Natural killer cell (primary cell): Measurements from ENCODE around the gene SRPRB. TPM values are rescaled to one million over a fixed set of nuclear protein-coding genes. Genes with fewer than 3 reads are reported as not detected.
A peak's percentile ranks its signal among the peaks of the same experiment; 100 is the strongest.

Experiments used
- ATAC-seq, 3 donors: fragments of 150-1000 bp in 2 of 3; fragments of 200-7000 bp in 1 of 3; cut with Tn5 transposase; 1 replicate in 1 of 3; 2 replicates in 2 of 3; pipeline ENCODE4 v1.10.0; 2021; ENCODE audit warnings: mild to moderate bottlenecking in 2 of 3, moderate library complexity in 2 of 3
- DNase-seq, 2 donors: peaks; one replicate each; pipeline versions ENCODE4 v3.0.0 to v3.0.0-alpha.2; 2013 to 2021; ENCODE audit warnings: mixed read lengths in 1 of 2
- H3K27ac ChIP-seq: one replicate; pipeline ENCODE4 v1.5.1; 2013; ENCODE audit warnings: mild to moderate bottlenecking, low read length
- H3K27me3 ChIP-seq: one replicate; pipeline ENCODE4 v1.6.1; 2013; ENCODE audit warnings: low read length; ENCODE audit not compliant: control insufficient read depth, insufficient read depth
- H3K36me3 ChIP-seq: one replicate; pipeline ENCODE4 v1.6.1; 2013; ENCODE audit warnings: low read length; ENCODE audit not compliant: control insufficient read depth, insufficient read depth
- H3K4me1 ChIP-seq: one replicate; pipeline ENCODE4 v1.6.1; 2013; ENCODE audit warnings: low read length; ENCODE audit not compliant: control insufficient read depth, insufficient read depth
- H3K4me3 ChIP-seq: one replicate; pipeline ENCODE4 v1.5.1; 2013; ENCODE audit warnings: low read length
- H3K9me3 ChIP-seq: one replicate; pipeline ENCODE4 v1.6.1; 2013; ENCODE audit warnings: low read length; ENCODE audit not compliant: control insufficient read depth, insufficient read depth
- H3K27ac Mint-ChIP-seq, 2 donors: one replicate each; pipeline ENCODE4 v1.8.0; 2022; ENCODE audit warnings: mild to moderate bottlenecking in 2 of 2, mixed read lengths in 2 of 2, moderate library complexity in 1 of 2
- H3K27me3 Mint-ChIP-seq, 2 donors: one replicate each; pipeline ENCODE4 v1.8.0; 2022; ENCODE audit warnings: low read depth in 2 of 2, mixed read lengths in 2 of 2
- H3K36me3 Mint-ChIP-seq: one replicate; pipeline ENCODE4 v1.8.0; 2022; ENCODE audit warnings: mixed read lengths
- H3K4me1 Mint-ChIP-seq, 2 donors: one replicate each; pipeline ENCODE4 v1.8.0; 2022; ENCODE audit warnings: mixed read lengths in 2 of 2
- H3K4me3 Mint-ChIP-seq: one replicate; pipeline ENCODE4 v1.8.0; 2022; ENCODE audit warnings: mild to moderate bottlenecking, moderate library complexity, mixed read lengths
- H3K9me3 Mint-ChIP-seq, 2 donors: one replicate each; pipeline ENCODE4 v1.8.0; 2022; ENCODE audit warnings: mixed read lengths in 2 of 2
- CTCF ChIP-seq: fragments of 200-600 bp; IDR thresholded peaks from one replicate; pipeline ENCODE4 v1.8.0; 2022; ENCODE audit warnings: antibody characterized with exemption
- WGBS: methylation state at CpG from one replicate; pipeline ENCODE4 v1.1.7; 2013; ENCODE audit warnings: missing lambda C conversion rate; ENCODE audit not compliant: insufficient coverage; 5-methylcytosine and 5-hydroxymethylcytosine counted together
- intact Hi-C: fragments of 100-400 bp; cut with micrococcal nuclease; formaldehyde crosslinking; loops from one replicate; pipeline ENCODE4 v1.14.2; 2022
- total RNA-seq, 4 donors: library from RNA; stranded (reverse); fragments of 120-200 nt in 1 of 4; gene quantifications; one replicate each; pipeline versions ENCODE4 v1.2.3 to v1.2.4, GENCODE V29; 2013 to 2022

The SRPRB gene
- total RNA-seq, 3 donors from 2014 or later (not counting 1 experiment from before 2014, with no cell fraction given) = 19.8 to 26.4 (median 22.4) TPM

DNA sequence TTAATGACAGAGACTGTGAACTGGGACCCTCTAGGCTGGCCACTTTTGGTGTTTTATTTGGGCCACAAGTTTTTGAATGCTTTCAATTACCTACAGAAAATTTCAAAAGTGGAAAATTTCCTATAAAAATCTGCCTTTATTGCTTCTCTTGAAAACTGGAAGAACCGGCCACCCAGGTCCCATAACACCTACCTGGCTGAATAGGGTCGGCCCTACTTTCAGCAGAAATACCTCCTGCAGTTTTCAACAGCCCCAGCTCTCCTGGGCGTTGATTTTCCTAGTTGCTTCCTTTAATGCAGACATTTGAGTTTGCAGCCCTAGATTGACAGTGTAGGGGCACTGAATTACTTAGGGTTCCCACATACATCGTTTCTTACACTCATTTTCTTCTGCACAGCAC is 719 bp upstream of the SRPRB start:
- intact Hi-C loops = loop anchor here (1.0 to 10.0 kb wide), 3 partner anchors 143 to 1080 kb away; partner anchors contain the start of genes ANAPC13, CEP63 and NPHP3
- peak overlapping the region; percentile 76 for H3K27ac ChIP-seq
- Mint-ChIP-seq H3K4me3 (peak overlapping the region; percentile 95), H3K27ac (peak overlapping the region; percentile 90 to 96), H3K36me3 (no peaks in the 10 kb centered on the region), H3K27me3 (peaks cover 18 to 34% of the 10 kb centered on the region in 2 donors), H3K9me3 (no peaks in the 10 kb centered on the region), H3K4me1 (peaks cover 15 to 17% of the 10 kb centered on the region in 2 donors)
- ATAC-seq (no peak), DNase-seq (no peak)
- peaks cover 9% of the 10 kb centered on the region for H3K4me1 ChIP-seq
- WGBS = 83% methylated on average over 4 of the region's 4 CpGs
- no peak for TF ChIP-seq CTCF
- H3K9me3 ChIP-seq = no peaks in the 10 kb centered on the region
- no peak overlapping the region for H3K4me3 ChIP-seq
- no peaks in the 10 kb centered on the region for H3K27me3 ChIP-seq
- peaks cover 16% of the 10 kb centered on the region for H3K36me3 ChIP-seq

GRCh38 chr3:133805384-133805701 is 272 bp upstream of the SRPRB start:
- no peak for DNase-seq
- Histone ChIP-seq H3K4me3 (peak overlapping the region; percentile 89), H3K27ac (peak overlapping the region; percentile 76), H3K9me3 (no peaks in the 10 kb centered on the region), H3K4me1 (peaks cover 9% of the 10 kb centered on the region), H3K27me3 (no peaks in the 10 kb centered on the region), H3K36me3 (peaks cover 21% of the 10 kb centered on the region)
- peaks cover 15 to 17% of the 10 kb centered on the region in 2 donors for H3K4me1 Mint-ChIP-seq
- peak overlapping the region; percentile 90 to 96 for H3K27ac Mint-ChIP-seq
- peak overlapping the region; percentile 95 for H3K4me3 Mint-ChIP-seq
- TF ChIP-seq CTCF = no peak
- peaks cover 18 to 29% of the 10 kb centered on the region in 2 donors for H3K27me3 Mint-ChIP-seq
- H3K9me3 Mint-ChIP-seq = no peaks in the 10 kb centered on the region
- no peak for ATAC-seq
- H3K36me3 Mint-ChIP-seq = no peaks in the 10 kb centered on the region
- intact Hi-C loops = loop anchor here (1.0 to 10.0 kb wide), 3 partner anchors 143 to 1081 kb away; partner anchors contain the start of genes ANAPC13, CEP63 and NPHP3
- WGBS = 20% methylated on average over 13 of the region's 15 CpGs

DNA sequence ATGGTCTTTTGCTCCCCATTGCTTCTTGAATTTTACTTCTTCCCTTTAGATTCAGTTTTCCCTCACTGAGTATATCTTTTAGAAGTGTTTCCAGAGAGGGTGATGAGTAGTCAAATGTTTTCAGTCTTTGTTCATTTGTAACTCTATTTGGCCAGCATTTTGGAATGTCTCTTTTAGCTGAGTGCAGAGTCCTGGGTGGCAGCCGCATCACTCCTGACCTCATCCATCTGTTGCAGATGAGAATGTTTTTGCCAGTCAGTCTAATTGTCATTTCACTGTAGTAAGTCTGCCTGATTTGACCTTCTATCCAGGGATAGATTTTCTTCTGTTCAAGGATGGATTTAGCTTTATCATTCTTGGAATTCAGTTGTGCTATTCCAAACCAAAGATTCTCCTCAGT is 7.3 kb downstream of the SRPRB start:
- H3K36me3 ChIP-seq = peaks cover 78% of the 10 kb centered on the region

More for the DNA sequence above, 7.3 kb downstream of the SRPRB start:
- intact Hi-C loops = no loop called here
- Mint-ChIP-seq H3K27me3 (no peaks in the 10 kb centered on the region), H3K4me3 (no peak overlapping the region), H3K9me3 (no peaks in the 10 kb centered on the region), H3K4me1 (peaks cover 6 to 11% of the 10 kb centered on the region in 2 donors), H3K27ac (no peak overlapping the region), H3K36me3 (peaks cover 14% of the 10 kb centered on the region)
- Histone ChIP-seq H3K9me3 (no peaks in the 10 kb centered on the region), H3K27ac (no peak overlapping the region), H3K4me1 (no peaks in the 10 kb centered on the region), H3K27me3 (no peaks in the 10 kb centered on the region), H3K4me3 (no peak overlapping the region)
- 100% methylated on average over 1 of the region's 1 CpG for WGBS
- DNase-seq (no peak), ATAC-seq (no peak)
- no peak for TF ChIP-seq CTCF
